Keratinocyte (primary cell): ENCODE results near the gene RABGAP1.

Experiments
- CTCF ChIP-seq, 3 experiments: IDR thresholded peaks in 1 of 3; conservative IDR thresholded peaks in 1 of 3; optimal IDR thresholded peaks in 1 of 3; 2 replicates in 2 of 3; 3 replicates in 1 of 3; pipeline versions ENCODE3 to v1.5.1; 2011; ENCODE audit warnings: low read length in 3 of 3, mild to moderate bottlenecking in 3 of 3, moderate library complexity in 2 of 3, control low read depth in 1 of 3, inconsistent platforms in 1 of 3; ENCODE audit not compliant: insufficient read depth in 2 of 3; ENCODE audit errors: extremely low read depth in 1 of 3
- EZH2 ChIP-seq: IDR thresholded peaks from one replicate; pipeline ENCODE4 v1.6.1; 2012; ENCODE audit warnings: inconsistent platforms, mild to moderate bottlenecking, low read length, moderate library complexity

DNA sequence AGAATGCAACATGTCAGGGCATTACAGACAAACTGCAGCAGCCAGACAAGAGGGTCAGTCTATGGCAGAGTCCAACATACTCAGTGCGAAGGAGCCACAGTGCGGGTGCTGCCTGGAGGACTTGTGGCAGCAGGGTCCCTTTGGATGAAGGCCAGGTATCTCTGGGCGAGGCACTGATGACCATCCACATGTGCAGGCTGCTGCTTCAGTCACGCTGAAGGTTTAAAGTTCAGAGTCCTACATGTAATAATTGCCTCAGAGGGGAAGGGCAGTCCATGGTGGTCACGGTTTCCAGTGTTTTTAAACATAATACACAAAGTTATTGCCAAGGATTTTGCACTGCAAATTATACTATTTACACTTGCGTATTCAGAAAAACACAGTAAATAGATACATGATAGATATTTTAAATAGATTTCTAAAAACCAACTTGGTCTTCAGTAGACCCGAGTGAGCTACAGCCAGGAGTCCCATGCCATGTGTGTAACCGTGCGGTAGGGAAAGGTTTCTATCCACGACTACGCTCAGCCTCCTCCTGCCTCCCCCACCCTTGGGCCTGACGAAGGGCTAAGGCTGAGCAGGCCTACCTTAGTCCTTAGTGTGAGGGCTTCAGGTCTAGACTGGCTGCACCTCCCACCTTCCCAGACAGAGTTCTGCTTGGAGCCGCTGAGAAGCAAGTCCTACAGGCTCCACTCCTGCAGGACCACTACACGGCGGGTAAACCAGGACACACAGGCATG, 168.9 kb downstream of the RABGAP1 start:
- TF ChIP-seq CTCF (optimal IDR thresholded peaks at IDR 0.05 in 1 of 3, IDR thresholded peaks at IDR 0.05 in 1 of 3, conservative IDR thresholded peaks at IDR 0.05 in 1 of 3; ENCODE audit: extremely low read depth in 1 of 3, insufficient read depth in 2 of 3, low read length in 3 of 3) (no peak), EZH2 (no peak)
